H1 (cell line): ENCODE data around the gene DEGS1. TPM values are rescaled to one million over a fixed set of nuclear protein-coding genes. Genes with fewer than 3 reads are reported as not detected.

Source experiments
- CTCF ChIA-PET: fragments of 300-600 bp; sonication (Branson Sonifier 250); formaldehyde crosslinking; loops from one replicate; lab custom pipeline; 2021; ENCODE audit not compliant: partially characterized antibody; lab: Charles Lee
- POLR2A ChIA-PET: fragments of 300-600 bp; sonication (Branson Sonifier 250); formaldehyde crosslinking; loops from one replicate; lab custom pipeline; 2021; ENCODE audit warnings: inconsistent platforms; ENCODE audit not compliant: partially characterized antibody; lab: Charles Lee
- DNase-seq, 2 experiments: peaks; one replicate each; pipeline versions ENCODE4 v3.0.0 to v3.0.0-alpha.2; 2010 to 2022; ENCODE audit warnings: low spot score in 2 of 2, low read depth in 1 of 2, mixed read lengths in 1 of 2
- FAIRE-seq: peaks from 2 replicates; lab custom pipeline; 2011; peaks lifted over from hg19 to GRCh38; lab: Jason Lieb, UNC
- H2AFZ ChIP-seq: 2 replicates; pipeline ENCODE4 v1.8.1; 2012; ENCODE audit warnings: low read length, inconsistent platforms
- H2AK5ac ChIP-seq: 2 replicates; pipeline ENCODE4 v1.6.1; 2013; ENCODE audit warnings: low read depth, low read length
- H2BK120ac ChIP-seq: replicated peaks from 2 replicates; pipeline ENCODE3; 2013; ENCODE audit warnings: low read depth, low read length, inconsistent platforms
- H2BK12ac ChIP-seq: 2 replicates; pipeline ENCODE4 v1.6.1; 2013; ENCODE audit warnings: low read depth, low read length
- H2BK15ac ChIP-seq: 2 replicates; pipeline ENCODE4 v1.6.1; 2013; ENCODE audit warnings: low read length
- H2BK20ac ChIP-seq: 2 replicates; pipeline ENCODE4 v1.6.1; 2013; ENCODE audit warnings: low read length
- H2BK5ac ChIP-seq: 2 replicates; pipeline ENCODE4 v1.6.1; 2013; ENCODE audit warnings: low read depth, low read length
- H3K14ac ChIP-seq: 2 replicates; pipeline ENCODE4 v1.6.1; 2013; ENCODE audit warnings: inconsistent platforms; ENCODE audit not compliant: insufficient read length
- H3K18ac ChIP-seq: 2 replicates; pipeline ENCODE4 v1.6.1; 2013; ENCODE audit warnings: low read length; ENCODE audit errors: extremely low read depth
- H3K23ac ChIP-seq: 2 replicates; pipeline ENCODE4 v1.6.1; 2013; ENCODE audit warnings: inconsistent platforms; ENCODE audit not compliant: insufficient read length
- H3K23me2 ChIP-seq: 2 replicates; pipeline ENCODE4 v1.6.1; 2013; ENCODE audit warnings: low read depth, low read length
- H3K27ac ChIP-seq: 2 replicates; pipeline ENCODE4 v1.6.1; 2011; ENCODE audit warnings: low read depth, low read length, inconsistent platforms
- H3K27me3 ChIP-seq, 4 experiments: replicated peaks in 1 of 4; 1 replicate in 1 of 4; 2 replicates in 3 of 4; pipeline versions ENCODE4 v1.6.1 to v1.8.1; 2011 to 2013; ENCODE audit warnings: low read length in 3 of 4, mild to moderate bottlenecking in 3 of 4, inconsistent platforms in 2 of 4, mixed read lengths in 2 of 4, moderate library complexity in 1 of 4; ENCODE audit not compliant: control insufficient read depth in 3 of 4, insufficient read depth in 3 of 4; ENCODE audit errors: extremely low read depth in 1 of 4
- H3K36me3 ChIP-seq, 4 experiments: 2 replicates each; pipeline versions ENCODE4 v1.6.1 to v1.8.1; 2011 to 2013; ENCODE audit warnings: mild to moderate bottlenecking in 4 of 4, low read length in 3 of 4, moderate library complexity in 2 of 4, control low read depth in 1 of 4, inconsistent platforms in 1 of 4; ENCODE audit not compliant: insufficient read depth in 4 of 4, control insufficient read depth in 2 of 4
- H3K4ac ChIP-seq: replicated peaks from 2 replicates; pipeline ENCODE3; 2013; ENCODE audit warnings: low read length, low read depth, mixed read lengths, inconsistent platforms; ENCODE audit not compliant: insufficient read length
- H3K4me1 ChIP-seq, 4 experiments: replicated peaks in 1 of 4; 1 replicate in 1 of 4; 2 replicates in 3 of 4; pipeline versions ENCODE4 v1.6.1 to v1.8.1; 2011 to 2013; ENCODE audit warnings: low read length in 3 of 4, inconsistent platforms in 2 of 4, mixed read lengths in 1 of 4; ENCODE audit not compliant: insufficient read depth in 4 of 4, control insufficient read depth in 3 of 4
- H3K4me2 ChIP-seq, 2 experiments: 2 replicates each; pipeline versions ENCODE4 v1.6.1 to v1.8.1; 2011 to 2013; ENCODE audit warnings: low read depth in 2 of 2, low read length in 2 of 2, control low read depth in 1 of 2, inconsistent platforms in 1 of 2, mild to moderate bottlenecking in 1 of 2; ENCODE audit not compliant: insufficient read depth in 1 of 2
- H3K4me3 ChIP-seq, 4 experiments: fragments of 200-600, 300-600 bp in 1 of 4; sonication (generic), shearing (Covaris generic), sonication (Bioruptor Twin) in 1 of 4; 2 replicates each; pipeline versions ENCODE4 v1.5.1 to v1.8.1; 2011 to 2016; ENCODE audit warnings: low read length in 4 of 4, low read depth in 3 of 4, control low read depth in 2 of 4, inconsistent platforms in 2 of 4, mild to moderate bottlenecking in 2 of 4, mixed read lengths in 1 of 4, moderate library complexity in 1 of 4; ENCODE audit not compliant: insufficient read depth in 2 of 4; ENCODE audit errors: extremely low read depth in 1 of 4
- H3K56ac ChIP-seq: replicated peaks from 2 replicates; pipeline ENCODE3; 2013; ENCODE audit warnings: low read depth, mild to moderate bottlenecking, mixed read lengths, low read length, inconsistent platforms; ENCODE audit not compliant: insufficient read length
- H3K79me1 ChIP-seq: 2 replicates; pipeline ENCODE4 v1.6.1; 2013; ENCODE audit warnings: low read depth, low read length, control low read depth
- H3K79me2 ChIP-seq, 2 experiments: 2 replicates each; pipeline versions ENCODE4 v1.6.1 to v1.8.1; 2012 to 2013; ENCODE audit warnings: low read length in 2 of 2, mild to moderate bottlenecking in 2 of 2, inconsistent platforms in 1 of 2; ENCODE audit not compliant: insufficient read depth in 2 of 2, control insufficient read depth in 1 of 2
- H3K9ac ChIP-seq, 4 experiments: replicated peaks in 1 of 4; 1 replicate in 1 of 4; 2 replicates in 3 of 4; pipeline versions ENCODE4 v1.6.1 to v1.8.1; 2011 to 2013; ENCODE audit warnings: low read depth in 3 of 4, low read length in 3 of 4, control low read depth in 2 of 4, mild to moderate bottlenecking in 2 of 4, moderate library complexity in 2 of 4, inconsistent platforms in 1 of 4; ENCODE audit errors: extremely low read depth in 1 of 4
- H3K9me3 ChIP-seq, 2 experiments: 2 replicates each; pipeline versions ENCODE4 v1.6.1 to v1.8.1; 2012 to 2013; ENCODE audit warnings: mild to moderate bottlenecking in 2 of 2, moderate library complexity in 2 of 2, control low read depth in 1 of 2, inconsistent platforms in 1 of 2, low read depth in 1 of 2, low read length in 1 of 2, mixed read lengths in 1 of 2; ENCODE audit not compliant: insufficient read depth in 2 of 2
- H4K20me1 ChIP-seq, 2 experiments: replicated peaks in 1 of 2; 2 replicates each; pipeline versions ENCODE3 to v1.8.1; 2011 to 2013; ENCODE audit warnings: inconsistent platforms in 2 of 2, low read length in 2 of 2, mild to moderate bottlenecking in 1 of 2; ENCODE audit not compliant: insufficient read depth in 2 of 2, control insufficient read depth in 1 of 2
- H4K5ac ChIP-seq: 2 replicates; pipeline ENCODE4 v1.6.1; 2013; ENCODE audit warnings: low read length, low read depth, mixed read lengths, inconsistent platforms; ENCODE audit not compliant: insufficient read length
- H4K8ac ChIP-seq: 2 replicates; pipeline ENCODE4 v1.8.0; 2013; ENCODE audit warnings: mild to moderate bottlenecking, moderate library complexity, low read length, inconsistent platforms; ENCODE audit not compliant: insufficient read depth; ENCODE audit errors: extremely low read depth
- H4K91ac ChIP-seq: replicated peaks from 2 replicates; pipeline ENCODE3; 2013; ENCODE audit warnings: low read length, mixed read lengths, inconsistent platforms; ENCODE audit not compliant: insufficient read length
- ASH2L ChIP-seq: fragments of 200-600, 300-600 bp; sonication (generic); IDR thresholded peaks from one replicate; pipeline ENCODE4 v1.7.1; 2017; ENCODE audit warnings: low read length
- ATF3 ChIP-seq: IDR thresholded peaks from 2 replicates; pipeline ENCODE4 v1.6.1; 2011; ENCODE audit warnings: low read depth, mild to moderate bottlenecking, low read length; ENCODE audit not compliant: insufficient read depth
- CREB1 ChIP-seq: IDR thresholded peaks from 2 replicates; pipeline ENCODE4 v1.6.1; 2012; ENCODE audit warnings: inconsistent platforms
- GTF2F1 ChIP-seq: IDR thresholded peaks from 2 replicates; pipeline ENCODE4 v1.6.1; 2012; ENCODE audit warnings: low read depth, low read length, improper control_type of control experiment, borderline replicate concordance
- HDAC2 ChIP-seq, 2 experiments: fragments of 300-600 bp in 1 of 2; sonication (generic) in 1 of 2; IDR thresholded peaks; 2 replicates each; pipeline ENCODE4 v1.6.1; 2011 to 2012; ENCODE audit warnings: low read depth in 2 of 2, low read length in 2 of 2, mild to moderate bottlenecking in 2 of 2, moderate library complexity in 2 of 2, borderline replicate concordance in 1 of 2, inconsistent platforms in 1 of 2
- NANOG ChIP-seq: IDR thresholded peaks from 2 replicates; pipeline ENCODE4 v1.6.1; 2011; ENCODE audit warnings: low read length, low read depth, mild to moderate bottlenecking, inconsistent platforms; ENCODE audit not compliant: insufficient read depth, poor library complexity, severe bottlenecking
- PHF8 ChIP-seq: fragments of 200-600 bp; sonication (generic); conservative IDR thresholded peaks from 2 replicates; pipeline ENCODE4 v1.7.1; 2012; ENCODE audit warnings: low read depth, mild to moderate bottlenecking, inconsistent platforms, low read length, moderate library complexity
- RNF2 ChIP-seq: fragments of 200-900, 300-1000 bp; sonication (generic); IDR thresholded peaks from 2 replicates; pipeline ENCODE4 v1.7.1; 2016; ENCODE audit warnings: borderline replicate concordance, low read depth, mild to moderate bottlenecking, antibody characterized with exemption, low read length; ENCODE audit not compliant: poor library complexity, severe bottlenecking; ENCODE audit errors: missing control alignments
- TBP ChIP-seq: IDR thresholded peaks from 2 replicates; pipeline ENCODE4 v1.6.1; 2011; ENCODE audit warnings: low read depth, low read length, improper control_type of control experiment
- TCF12 ChIP-seq: IDR thresholded peaks from 2 replicates; pipeline ENCODE4 v1.6.1; 2011; ENCODE audit warnings: low read depth, mild to moderate bottlenecking, low read length
- WGBS, 2 experiments: shearing (Covaris generic) in 1 of 2; methylation state at CpG; one replicate each; pipeline versions ENCODE4 v1.1.6 to v1.1.7; 2013 to 2015; ENCODE audit warnings: low lambda C conversion rate in 2 of 2, mixed read lengths in 2 of 2, inconsistent platforms in 1 of 2, low coverage in 1 of 2, missing lambda C conversion rate in 1 of 2; ENCODE audit not compliant: insufficient replicate concordance in 2 of 2, insufficient coverage in 1 of 2, insufficient read length in 1 of 2; ENCODE audit errors: extremely low coverage in 1 of 2, missing lambda C conversion rate in 1 of 2; 5-methylcytosine and 5-hydroxymethylcytosine counted together
- polyA plus RNA-seq, 7 experiments: library from polyadenylated mRNA; depleted of rRNA in 3 of 7; stranded (reverse) in 5 of 7; unstranded in 2 of 7; fragments of >200 nt in 5 of 7; fragments of 200-250 nt in 2 of 7; gene quantifications; 1 replicate in 5 of 7; 2 replicates in 1 of 7; 4 replicates in 1 of 7; pipeline versions ENCODE4 v1.2.1 to v1.2.3, GENCODE V29; 2011 to 2013; ENCODE audit warnings: missing spikeins in 2 of 7, mixed read lengths in 2 of 7
- total RNA-seq: library from RNA; stranded (reverse); fragmentation: NEBNext Ultra II Directional; extraction: Animal tissue kit (Norgen Biotek cat#: 25700); gene quantifications from 2 replicates; pipeline ENCODE4 v1.2.1, GENCODE V29; 2021

The DEGS1 gene
- total and polyA plus RNA-seq, 2 of the 8 experiments (the other 6 are each of a cell fraction or from before 2014, with no cell fraction given), result 46.1 to 114 TPM

GRCh38 chr1:224180783-224181452 lies 2.1 kb upstream of the DEGS1 start:
- Histone ChIP-seq H4K8ac (peak overlapping the region; percentile 25), H3K4me2 (no peak overlapping the region), H3K23ac (no peak overlapping the region), H3K79me1 (peaks cover 2% of the 10 kb centered on the region; the same call in 1 of the 2 replicates), H2AFZ (no peak overlapping the region), H3K9me3 (no peaks in the 10 kb centered on the region), H3K18ac (no peak overlapping the region), H3K79me2 (peaks cover 0 to 25% of the 10 kb centered on the region in 2 experiments; a peak in 3 of 4 replicates), H4K20me1 (peaks cover 0 to 5% of the 10 kb centered on the region in 2 experiments), H3K23me2 (peaks cover 9% of the 10 kb centered on the region; the same call in 1 of the 2 replicates), H3K36me3 (peaks cover 0 to 1% (median 0%) of the 10 kb centered on the region in 4 experiments; a peak in 1 of 8 replicates), H3K4me1 (peaks cover 0 to 6% (median 1%) of the 10 kb centered on the region in 4 experiments; a peak in 3 of 7 replicates), H2BK12ac (0 out of 2 replicates have a peak overlapping the region, but pooled peaks have one; percentile 5), H4K5ac (no peak overlapping the region), H2BK5ac (no peak overlapping the region), H3K9ac (no peak overlapping the region), H3K4me3 (no peak overlapping the region), H2BK20ac (no peak overlapping the region), H3K4ac (no peak overlapping the region), H3K14ac (no peak overlapping the region), H2BK15ac (no peak overlapping the region; the same call in 1 of the 2 replicates), H2AK5ac (no peak overlapping the region), H3K27ac (no peak overlapping the region), H3K56ac (no peak overlapping the region), H3K27me3 (no peaks in the 10 kb centered on the region), H2BK120ac (no peak overlapping the region), H4K91ac (no peak overlapping the region)
- FAIRE-seq (no peak), DNase-seq (peak in 1 of 2 experiments; percentile 28)
- WGBS, 2 experiments, result 89% methylated on average over 11 of the region's 11 CpGs; no CpG with 5 or more reads in 1 of the 2 experiments
- CTCF ChIA-PET, result interaction anchor here (0.7 to 1.6 kb wide), 2 partner anchors 11 to 51 kb away, joined by 4 to 7 read pairs; no protein-coding TSS in a partner anchor
- POLR2A ChIA-PET, result interaction anchor here (0.6 to 1.0 kb wide), 2 partner anchors 12 to 22 kb away, joined by 3 read pairs; no protein-coding TSS in a partner anchor
- no peak for TF ChIP-seq CREB1
- TF ChIP-seq NANOG, result no peak
- no peak for TF ChIP-seq GTF2F1
- no peak for TF ChIP-seq HDAC2 (IDR thresholded peaks at IDR 0.05; ENCODE audit: borderline replicate concordance in 1 of 2, low read depth in 2 of 2, low read length in 2 of 2)
- no peak for TF ChIP-seq TCF12
- no peak for TF ChIP-seq PHF8
- TF ChIP-seq ASH2L, result no peak
- no peak for TF ChIP-seq RNF2
- no peak for TF ChIP-seq TBP
- TF ChIP-seq ATF3, result no peak
